ENCODE measurements around the gene RPL21.
"Not testable (repeated sequence)": the region's sequence is repeated elsewhere in the genome, so short reads cannot be mapped to it uniquely, and the experiment has no call there.

DNA sequence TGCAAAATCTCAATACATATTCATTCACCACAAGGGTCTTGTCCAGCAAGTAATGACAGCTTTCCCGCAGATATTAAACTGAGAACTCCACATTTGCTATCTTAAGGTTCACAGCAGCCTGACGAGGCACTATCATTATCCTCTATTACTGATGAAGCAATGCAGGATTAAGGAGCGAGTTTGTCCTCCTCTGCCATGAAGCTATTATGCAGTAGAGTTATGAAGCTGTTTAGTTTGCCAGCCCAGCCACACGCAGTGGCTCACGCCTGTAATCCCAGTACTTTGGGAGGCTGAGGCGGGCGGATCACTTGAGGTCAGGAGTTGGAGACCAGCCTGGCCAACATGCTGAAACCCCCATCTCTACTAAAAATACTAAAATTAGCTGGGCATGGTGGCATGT lies 49.0 kb downstream of the RPL21 start:
- TF ChIP-seq, protein P1, sequence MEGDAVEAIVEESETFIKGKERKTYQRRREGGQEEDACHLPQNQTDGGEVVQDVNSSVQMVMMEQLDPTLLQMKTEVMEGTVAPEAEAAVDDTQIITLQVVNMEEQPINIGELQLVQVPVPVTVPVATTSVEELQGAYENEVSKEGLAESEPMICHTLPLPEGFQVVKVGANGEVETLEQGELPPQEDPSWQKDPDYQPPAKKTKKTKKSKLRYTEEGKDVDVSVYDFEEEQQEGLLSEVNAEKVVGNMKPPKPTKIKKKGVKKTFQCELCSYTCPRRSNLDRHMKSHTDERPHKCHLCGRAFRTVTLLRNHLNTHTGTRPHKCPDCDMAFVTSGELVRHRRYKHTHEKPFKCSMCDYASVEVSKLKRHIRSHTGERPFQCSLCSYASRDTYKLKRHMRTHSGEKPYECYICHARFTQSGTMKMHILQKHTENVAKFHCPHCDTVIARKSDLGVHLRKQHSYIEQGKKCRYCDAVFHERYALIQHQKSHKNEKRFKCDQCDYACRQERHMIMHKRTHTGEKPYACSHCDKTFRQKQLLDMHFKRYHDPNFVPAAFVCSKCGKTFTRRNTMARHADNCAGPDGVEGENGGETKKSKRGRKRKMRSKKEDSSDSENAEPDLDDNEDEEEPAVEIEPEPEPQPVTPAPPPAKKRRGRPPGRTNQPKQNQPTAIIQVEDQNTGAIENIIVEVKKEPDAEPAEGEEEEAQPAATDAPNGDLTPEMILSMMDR (IDR thresholded peaks at IDR 0.05; ENCODE audit: low read depth, low read length), result not testable (repeated sequence)
- TF ChIP-seq, protein P2, sequence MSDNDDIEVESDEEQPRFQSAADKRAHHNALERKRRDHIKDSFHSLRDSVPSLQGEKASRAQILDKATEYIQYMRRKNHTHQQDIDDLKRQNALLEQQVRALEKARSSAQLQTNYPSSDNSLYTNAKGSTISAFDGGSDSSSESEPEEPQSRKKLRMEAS (IDR thresholded peaks at IDR 0.05; ENCODE audit: low read depth, low read length), result not testable (repeated sequence)
- TF ChIP-seq POLR2A (IDR thresholded peaks at IDR 0.05; ENCODE audit: extremely low read depth, insufficient read length), result not testable (repeated sequence)

Data from NB4 (cell line).